SK-N-MC (cell line): ENCODE results near the gene SH2D1B.

Experiments used
- EZH2 ChIP-seq: fragments of 200-600 bp; sonication (generic); IDR thresholded peaks from one replicate; pipeline ENCODE4 v1.6.1; 2017; ENCODE audit warnings: antibody characterized with exemption
- POLR2AphosphoS5 ChIP-seq: IDR thresholded peaks from 2 replicates; pipeline ENCODE4 v1.6.1; 2012; ENCODE audit warnings: mild to moderate bottlenecking, low read depth, low read length, borderline replicate concordance

GRCh38 chr1:162347281-162347680, 64.7 kb downstream of the SH2D1B start:
- TF ChIP-seq EZH2 (no peak), POLR2AphosphoS5 (no peak)
